ENCODE data around the gene BMP5. TPM values are rescaled to one million over a fixed set of nuclear protein-coding genes. Genes with fewer than 3 reads are reported as not detected.

Gene BMP5
- total and polyA plus RNA-seq, 2 donors from 2014 or later, result 0.76 to 0.86 TPM

DNA sequence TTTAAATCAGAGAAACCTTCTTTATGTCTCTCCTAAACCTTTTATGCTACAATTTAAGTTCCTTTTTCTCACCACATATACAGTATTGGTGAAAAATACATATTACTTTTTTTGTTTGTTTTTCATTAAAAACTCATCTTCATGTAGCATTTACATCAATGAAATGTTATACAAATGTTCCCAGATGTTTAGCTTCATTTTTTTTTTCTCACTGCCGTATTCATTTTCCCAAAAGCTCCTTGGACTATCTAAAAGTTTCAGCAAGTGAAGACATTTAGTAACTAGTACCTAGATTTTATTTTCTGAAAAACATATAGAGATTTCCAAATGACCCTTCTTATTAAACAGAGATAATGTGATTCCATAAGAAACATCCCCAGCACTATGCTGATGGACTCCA, 128.9 kb downstream of the BMP5 start:
- intact Hi-C loops (cut with DNase I), result no loop called here
- no peak overlapping the region for H3K9ac ChIP-seq (ENCODE audit: low read length in 3 of 3)
- FAIRE-seq, result no peak

GRCh38 chr6:55734256-55734655, 141.1 kb downstream of the BMP5 start:
- FAIRE-seq, result no peak

More for the DNA sequence above, 128.9 kb downstream of the BMP5 start:
- TF ChIP-seq, protein P1, sequence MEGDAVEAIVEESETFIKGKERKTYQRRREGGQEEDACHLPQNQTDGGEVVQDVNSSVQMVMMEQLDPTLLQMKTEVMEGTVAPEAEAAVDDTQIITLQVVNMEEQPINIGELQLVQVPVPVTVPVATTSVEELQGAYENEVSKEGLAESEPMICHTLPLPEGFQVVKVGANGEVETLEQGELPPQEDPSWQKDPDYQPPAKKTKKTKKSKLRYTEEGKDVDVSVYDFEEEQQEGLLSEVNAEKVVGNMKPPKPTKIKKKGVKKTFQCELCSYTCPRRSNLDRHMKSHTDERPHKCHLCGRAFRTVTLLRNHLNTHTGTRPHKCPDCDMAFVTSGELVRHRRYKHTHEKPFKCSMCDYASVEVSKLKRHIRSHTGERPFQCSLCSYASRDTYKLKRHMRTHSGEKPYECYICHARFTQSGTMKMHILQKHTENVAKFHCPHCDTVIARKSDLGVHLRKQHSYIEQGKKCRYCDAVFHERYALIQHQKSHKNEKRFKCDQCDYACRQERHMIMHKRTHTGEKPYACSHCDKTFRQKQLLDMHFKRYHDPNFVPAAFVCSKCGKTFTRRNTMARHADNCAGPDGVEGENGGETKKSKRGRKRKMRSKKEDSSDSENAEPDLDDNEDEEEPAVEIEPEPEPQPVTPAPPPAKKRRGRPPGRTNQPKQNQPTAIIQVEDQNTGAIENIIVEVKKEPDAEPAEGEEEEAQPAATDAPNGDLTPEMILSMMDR (IDR thresholded peaks at IDR 0.05; ENCODE audit: borderline replicate concordance, extremely low read depth, insufficient read depth), result no peak
- DNase-seq, result no peak
- Histone ChIP-seq H3K4me1 (ENCODE audit: control insufficient read depth in 2 of 3, insufficient read depth in 2 of 3, low read depth in 1 of 3, low read length in 3 of 3) (no peaks in the 10 kb centered on the region), H3K27me3 (ENCODE audit: control insufficient read depth, insufficient read depth, low read length) (no peaks in the 10 kb centered on the region), H3K36me3 (ENCODE audit: control insufficient read depth in 2 of 3, insufficient read depth in 3 of 3, low read length in 3 of 3) (no peaks in the 10 kb centered on the region), H3K27ac (ENCODE audit: low read depth in 2 of 2, low read length in 2 of 2) (no peak overlapping the region), H3K9me3 (ENCODE audit: control insufficient read depth in 2 of 3, insufficient read depth in 1 of 3, low read length in 3 of 3) (no peaks in the 10 kb centered on the region), H3K4me3 (ENCODE audit: low read length in 3 of 3) (no peak overlapping the region)

DNA sequence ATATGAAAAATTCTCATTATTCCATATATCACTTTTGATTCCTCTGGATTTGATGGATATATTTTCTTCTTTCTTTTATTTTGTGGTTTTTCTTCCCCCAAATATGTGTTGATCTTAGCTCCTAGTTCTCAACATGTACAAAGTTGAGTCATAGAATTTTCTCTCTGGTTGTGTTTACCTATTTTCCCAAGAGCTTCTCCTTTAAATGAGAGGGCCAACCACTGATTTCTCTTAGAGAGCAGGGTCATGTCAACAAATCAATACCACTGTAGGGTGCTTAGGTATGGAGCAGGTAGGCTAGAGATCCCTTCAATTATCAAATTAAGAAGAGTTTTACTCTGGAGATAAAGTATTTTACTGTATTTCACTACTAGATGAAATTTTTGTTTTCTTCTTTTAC, 145.7 kb downstream of the BMP5 start:
- FAIRE-seq, result no peak
- H3K36me3 ChIP-seq (ENCODE audit: control insufficient read depth in 2 of 3, insufficient read depth in 3 of 3, low read length in 3 of 3), result no peaks in the 10 kb centered on the region
- no peak overlapping the region for H3K27ac ChIP-seq (ENCODE audit: low read depth in 2 of 2, low read length in 2 of 2)
- H3K27me3 ChIP-seq (ENCODE audit: control insufficient read depth, insufficient read depth, low read length), result no peaks in the 10 kb centered on the region
- TF ChIP-seq, protein P1 (IDR thresholded peaks at IDR 0.05; ENCODE audit: borderline replicate concordance, extremely low read depth, insufficient read depth), result no peak
- no peaks in the 10 kb centered on the region for H3K9me3 ChIP-seq (ENCODE audit: control insufficient read depth in 2 of 3, insufficient read depth in 1 of 3, low read length in 3 of 3)
- H3K4me1 ChIP-seq (ENCODE audit: control insufficient read depth in 2 of 3, insufficient read depth in 2 of 3, low read depth in 1 of 3, low read length in 3 of 3), result no peaks in the 10 kb centered on the region
- intact Hi-C loops (cut with DNase I), result no loop called here
- H3K9ac ChIP-seq (ENCODE audit: low read length in 3 of 3), result no peak overlapping the region
- H3K4me3 ChIP-seq (ENCODE audit: low read length in 3 of 3), result no peak overlapping the region
- DNase-seq, result no peak

More at GRCh38 chr6:55734256-55734655, 141.1 kb downstream of the BMP5 start:
- no peak for DNase-seq
- no peaks in the 10 kb centered on the region for H3K4me1 ChIP-seq (ENCODE audit: control insufficient read depth in 2 of 3, insufficient read depth in 2 of 3, low read depth in 1 of 3, low read length in 3 of 3)
- H3K27ac ChIP-seq (ENCODE audit: low read depth in 2 of 2, low read length in 2 of 2), result no peak overlapping the region
- no peaks in the 10 kb centered on the region for H3K36me3 ChIP-seq (ENCODE audit: control insufficient read depth in 2 of 3, insufficient read depth in 3 of 3, low read length in 3 of 3)
- intact Hi-C loops (cut with DNase I), result no loop called here
- no peaks in the 10 kb centered on the region for H3K27me3 ChIP-seq (ENCODE audit: control insufficient read depth, insufficient read depth, low read length)
- H3K9ac ChIP-seq (ENCODE audit: low read length in 3 of 3), result no peak overlapping the region
- no peak overlapping the region for H3K4me3 ChIP-seq (ENCODE audit: low read length in 3 of 3)
- no peaks in the 10 kb centered on the region for H3K9me3 ChIP-seq (ENCODE audit: control insufficient read depth in 2 of 3, insufficient read depth in 1 of 3, low read length in 3 of 3)
- TF ChIP-seq, protein P1 (IDR thresholded peaks at IDR 0.05; ENCODE audit: borderline replicate concordance, extremely low read depth, insufficient read depth), result no peak

- Histone ChIP-seq H3K4me3 (ENCODE audit: low read length in 3 of 3) (no peak overlapping the region), H3K27ac (ENCODE audit: low read depth in 2 of 2, low read length in 2 of 2) (no peak overlapping the region), H3K9me3 (ENCODE audit: control insufficient read depth in 2 of 3, insufficient read depth in 1 of 3, low read length in 3 of 3) (no peaks in the 10 kb centered on the region), H3K4me1 (ENCODE audit: control insufficient read depth in 2 of 3, insufficient read depth in 2 of 3, low read depth in 1 of 3, low read length in 3 of 3) (no peaks in the 10 kb centered on the region), H3K36me3 (ENCODE audit: control insufficient read depth in 2 of 3, insufficient read depth in 3 of 3, low read length in 3 of 3) (no peaks in the 10 kb centered on the region), H3K27me3 (ENCODE audit: control insufficient read depth, insufficient read depth, low read length) (no peaks in the 10 kb centered on the region), H3K9ac (ENCODE audit: low read length in 3 of 3) (no peak overlapping the region)
- TF ChIP-seq, protein P1 (IDR thresholded peaks at IDR 0.05; ENCODE audit: borderline replicate concordance, extremely low read depth, insufficient read depth), result no peak
- DNase-seq (no peak), FAIRE-seq (no peak)
- intact Hi-C loops (cut with DNase I), result no loop called here
Observed at GRCh38 chr6:55726144-55726543, 149.2 kb downstream of the BMP5 start.
